ENCODE results near the gene EHF. TPM values are rescaled to one million over a fixed set of nuclear protein-coding genes. Genes with fewer than 3 reads are reported as not detected.
A peak's percentile ranks its signal among the peaks of the same experiment; 100 is the strongest.

The EHF gene
- total RNA-seq, 1 donor from 2014 or later = 121 TPM

GRCh38 chr11:34665077-34665835 lies 44.4 kb downstream of the EHF start:
- H3K4me1 ChIP-seq = no peaks in the 10 kb centered on the region
- no peaks in the 10 kb centered on the region for H3K36me3 ChIP-seq
- peak overlapping the region; percentile 9 for H3K27ac ChIP-seq
- H3K9me3 ChIP-seq = no peaks in the 10 kb centered on the region
- no peak overlapping the region for H3K4me3 ChIP-seq
- intact Hi-C loops (cut with DNase I) = no loop called here
- TF ChIP-seq POLR2A (IDR thresholded peaks at IDR 0.05) = no peak
- TF ChIP-seq CTCF (IDR thresholded peaks at IDR 0.05) = no peak
- no peak for TF ChIP-seq POLR2AphosphoS5 (IDR thresholded peaks at IDR 0.05; ENCODE audit: insufficient read depth in 1 of 2, low read depth in 1 of 2)
- DNase-seq (ENCODE audit: extremely low spot score in 2 of 2) = no peak
- no peaks in the 10 kb centered on the region for H3K27me3 ChIP-seq

GRCh38 chr11:34667810-34668582 lies 47.1 kb downstream of the EHF start:
- Histone ChIP-seq H3K36me3 (no peaks in the 10 kb centered on the region), H3K4me3 (no peak overlapping the region), H3K4me1 (no peaks in the 10 kb centered on the region), H3K9me3 (no peaks in the 10 kb centered on the region), H3K27ac (no peak overlapping the region), H3K27me3 (no peaks in the 10 kb centered on the region)
- intact Hi-C loops (cut with DNase I) = no loop called here
- peak in 1 of 2 donors; percentile 79 for TF ChIP-seq POLR2AphosphoS5 (IDR thresholded peaks at IDR 0.05; ENCODE audit: insufficient read depth in 1 of 2, low read depth in 1 of 2)
- TF ChIP-seq POLR2A (IDR thresholded peaks at IDR 0.05) = no peak
- no peak for DNase-seq (ENCODE audit: extremely low spot score in 2 of 2)

GRCh38 chr11:34668583-34669053 lies 47.7 kb downstream of the EHF start:
- Histone ChIP-seq H3K4me1 (no peaks in the 10 kb centered on the region), H3K27ac (no peak overlapping the region), H3K9me3 (no peaks in the 10 kb centered on the region), H3K27me3 (no peaks in the 10 kb centered on the region), H3K36me3 (no peaks in the 10 kb centered on the region), H3K4me3 (no peak overlapping the region)
- intact Hi-C loops (cut with DNase I) = no loop called here
- TF ChIP-seq POLR2AphosphoS5 (IDR thresholded peaks at IDR 0.05; ENCODE audit: insufficient read depth in 1 of 2, low read depth in 1 of 2) = no peak
- TF ChIP-seq POLR2A (IDR thresholded peaks at IDR 0.05) = no peak
- no peak for TF ChIP-seq CTCF (IDR thresholded peaks at IDR 0.05)
- DNase-seq (ENCODE audit: extremely low spot score in 2 of 2) = no peak

GRCh38 chr11:34669458-34669857 lies 48.6 kb downstream of the EHF start:
- DNase-seq (ENCODE audit: extremely low spot score in 2 of 2) = no peak
- H3K4me3 ChIP-seq = no peak overlapping the region
- TF ChIP-seq POLR2A (IDR thresholded peaks at IDR 0.05) = no peak
- TF ChIP-seq CTCF (IDR thresholded peaks at IDR 0.05) = no peak
- TF ChIP-seq POLR2AphosphoS5 (IDR thresholded peaks at IDR 0.05; ENCODE audit: insufficient read depth in 1 of 2, low read depth in 1 of 2) = no peak
- H3K27ac ChIP-seq = no peak overlapping the region
- H3K27me3 ChIP-seq = no peaks in the 10 kb centered on the region
- no peaks in the 10 kb centered on the region for H3K36me3 ChIP-seq
- H3K4me1 ChIP-seq = no peaks in the 10 kb centered on the region
- no peaks in the 10 kb centered on the region for H3K9me3 ChIP-seq
- intact Hi-C loops (cut with DNase I) = no loop called here

GRCh38 chr11:34671117-34671516 lies 50.2 kb downstream of the EHF start:
- Histone ChIP-seq H3K27ac (no peak overlapping the region), H3K9me3 (no peaks in the 10 kb centered on the region), H3K36me3 (no peaks in the 10 kb centered on the region), H3K4me3 (no peak overlapping the region), H3K27me3 (no peaks in the 10 kb centered on the region), H3K4me1 (no peaks in the 10 kb centered on the region)
- no peak for TF ChIP-seq POLR2AphosphoS5 (IDR thresholded peaks at IDR 0.05; ENCODE audit: insufficient read depth in 1 of 2, low read depth in 1 of 2)
- no peak for TF ChIP-seq CTCF (IDR thresholded peaks at IDR 0.05)
- TF ChIP-seq POLR2A (IDR thresholded peaks at IDR 0.05) = no peak
- DNase-seq (ENCODE audit: extremely low spot score in 2 of 2) = no peak
- intact Hi-C loops (cut with DNase I) = no loop called here

Measured in vagina (tissue), 2 donors.